NCI-H128 (cell line): Measurements from ENCODE around the gene PLAC8L1.
"Not testable (repeated sequence)": the region's sequence is repeated elsewhere in the genome, so short reads cannot be mapped to it uniquely, and the experiment has no call there.

Experiments used
- DNase-seq: peaks from one replicate; lab custom pipeline; 2025; ENCODE audit not compliant: unreplicated experiment; lab: John Stamatoyannopoulos, UW

Gene PLAC8L1, protein sequence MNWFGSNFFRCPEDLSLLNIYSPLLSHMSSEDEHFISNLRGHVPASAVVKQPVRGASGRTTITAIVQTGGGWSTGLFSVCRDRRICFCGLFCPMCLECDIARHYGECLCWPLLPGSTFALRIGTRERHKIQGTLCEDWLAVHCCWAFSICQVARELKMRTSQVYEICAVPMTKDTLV

DNA sequence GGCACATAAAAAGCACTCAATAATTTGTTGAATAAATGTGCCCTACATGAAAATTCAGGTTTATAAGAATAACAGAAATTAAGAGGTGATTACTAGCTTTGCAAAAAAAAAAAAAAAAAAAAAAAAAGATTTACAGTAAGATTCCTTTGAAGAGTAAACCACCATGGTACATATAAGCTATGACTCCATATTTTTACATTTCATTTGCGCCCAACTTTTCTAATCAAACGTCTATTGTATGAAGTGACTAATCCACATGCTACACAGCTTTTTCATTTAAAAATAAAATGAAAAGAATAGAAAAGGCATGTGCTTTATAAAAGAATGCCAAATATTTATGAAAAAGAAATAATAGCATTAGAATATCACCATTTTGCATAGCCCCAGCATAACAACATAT, at the start of gene PLAC8L1:
Gene PLAC8L1 (minus strand): TSS at position 101 of the 400 bp plus-strand sequence. CDS start 1,266 bp downstream, outside the sequence.
- DNase-seq: no peak

DNA sequence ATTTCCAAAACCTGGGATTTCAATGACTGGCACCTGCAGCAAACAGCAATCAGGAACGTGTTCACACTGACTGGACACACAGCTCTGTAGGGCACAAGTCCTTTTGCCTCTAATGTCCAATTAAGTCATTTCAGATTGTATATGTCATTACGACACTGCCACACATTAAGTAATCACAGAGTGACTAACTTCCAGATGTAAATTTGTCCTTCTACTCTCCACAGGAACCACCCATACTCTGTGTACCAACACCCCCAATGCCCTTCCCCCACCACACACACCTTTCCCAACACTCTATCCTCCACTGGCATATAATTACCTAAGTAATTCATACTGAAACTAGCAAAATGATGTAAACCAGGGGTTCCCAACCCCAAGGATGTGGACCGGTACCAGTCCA, 46.6 kb upstream of the PLAC8L1 start:
- no peak for DNase-seq

DNA sequence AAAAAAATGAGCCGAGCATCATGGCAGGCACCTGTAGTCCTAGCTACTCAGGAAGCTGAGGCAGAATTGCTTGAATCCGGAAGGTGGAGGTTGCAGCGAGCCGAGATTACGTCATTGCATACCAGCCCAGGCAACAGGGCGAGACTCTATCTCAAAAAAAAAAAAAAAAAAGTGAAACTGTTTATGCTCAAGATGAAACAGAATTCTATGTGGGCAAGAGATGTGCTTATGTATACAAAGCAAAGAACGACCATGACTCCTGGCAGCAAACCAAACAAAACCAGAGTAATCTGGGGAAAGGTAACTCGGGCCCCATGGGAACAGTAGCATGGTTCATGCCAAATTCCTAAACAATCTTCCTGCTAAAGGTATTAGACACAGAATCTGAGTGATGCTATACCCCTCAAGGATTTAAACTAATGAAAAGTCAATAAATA, 32.6 kb upstream of the PLAC8L1 start:
- DNase-seq: no peak

DNA sequence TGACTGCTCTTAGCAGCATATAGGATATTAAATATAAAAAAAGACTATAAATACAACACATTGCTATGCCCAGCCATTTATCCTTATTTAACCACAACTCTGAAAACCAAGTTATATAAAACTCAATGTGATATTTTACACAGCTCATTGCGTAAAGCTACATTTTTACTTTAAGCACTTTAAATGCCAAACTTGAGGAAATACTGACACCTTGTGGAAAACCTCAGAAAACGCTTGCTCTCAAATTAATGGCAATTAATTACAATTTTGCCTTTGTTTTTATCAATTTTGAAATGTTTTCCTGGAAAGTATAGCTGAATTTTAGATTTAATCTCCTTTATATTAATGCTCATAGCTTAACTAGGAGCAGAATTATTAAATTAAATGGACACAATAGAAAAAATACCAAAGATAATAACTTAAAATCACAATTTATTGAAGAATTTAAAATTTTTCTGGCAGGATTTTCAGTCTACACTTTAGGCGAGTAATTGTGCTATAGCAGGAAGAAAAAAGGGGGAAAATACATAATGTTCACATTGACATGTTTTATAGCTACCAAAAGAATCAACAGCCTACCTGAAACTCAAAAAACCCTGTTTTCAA, 25.2 kb upstream of the PLAC8L1 start:
- DNase-seq: no peak

DNA sequence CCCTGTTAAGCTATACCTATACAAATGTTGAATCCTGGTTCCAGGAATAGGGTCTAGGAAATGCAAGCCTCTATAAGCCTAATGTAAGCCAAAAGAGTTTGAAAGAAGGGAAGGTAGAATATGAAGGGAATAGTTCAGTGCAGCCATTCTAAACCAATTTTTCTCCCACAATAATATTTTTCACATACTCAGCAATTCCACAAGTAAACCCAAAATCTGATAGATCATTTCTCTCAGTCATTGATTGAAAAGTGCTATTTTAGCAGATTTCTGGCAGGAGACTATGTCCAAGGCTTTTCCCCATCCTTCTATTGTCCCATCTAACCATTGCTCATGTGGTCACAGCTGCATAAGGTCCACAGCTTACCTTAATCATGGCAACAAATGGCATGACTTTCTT, 20.7 kb upstream of the PLAC8L1 start:
- no peak for DNase-seq

DNA sequence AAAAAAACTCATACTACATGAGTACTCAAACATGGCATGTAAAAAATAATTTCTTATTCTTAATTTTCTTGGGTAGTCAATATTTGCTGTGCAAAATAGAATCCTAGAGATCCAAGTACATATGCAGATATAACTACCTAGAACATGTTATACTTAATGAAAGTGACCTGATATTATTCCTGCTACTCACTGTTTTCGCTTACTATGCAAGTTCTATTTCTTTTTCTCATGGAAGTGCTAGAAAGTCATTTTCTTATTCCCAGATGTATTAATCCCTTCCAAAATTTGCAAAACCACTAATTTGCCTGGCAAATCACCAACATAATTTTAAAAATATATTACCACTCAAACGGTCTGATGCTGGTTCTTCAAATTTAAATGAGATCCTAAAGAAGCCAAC, 19.2 kb upstream of the PLAC8L1 start:
- no peak for DNase-seq

DNA sequence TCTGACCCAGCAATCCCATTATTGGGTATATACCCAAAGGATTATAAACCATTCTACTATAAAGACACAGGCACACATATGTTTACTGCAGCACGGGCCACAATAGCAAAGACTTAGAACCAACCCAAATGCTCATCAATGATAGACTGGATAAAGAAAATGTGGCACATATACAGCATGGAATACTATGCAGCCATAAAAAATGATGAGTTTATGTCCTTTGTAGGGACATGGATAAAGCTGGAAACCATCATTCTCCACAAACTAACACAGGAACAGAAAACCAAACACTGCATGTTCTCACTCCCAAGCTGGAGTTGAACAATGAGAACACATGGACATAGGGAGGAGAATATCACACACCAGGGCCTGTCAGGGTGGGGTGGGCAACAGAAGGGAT, 16.1 kb upstream of the PLAC8L1 start:
- not testable (repeated sequence) for DNase-seq

DNA sequence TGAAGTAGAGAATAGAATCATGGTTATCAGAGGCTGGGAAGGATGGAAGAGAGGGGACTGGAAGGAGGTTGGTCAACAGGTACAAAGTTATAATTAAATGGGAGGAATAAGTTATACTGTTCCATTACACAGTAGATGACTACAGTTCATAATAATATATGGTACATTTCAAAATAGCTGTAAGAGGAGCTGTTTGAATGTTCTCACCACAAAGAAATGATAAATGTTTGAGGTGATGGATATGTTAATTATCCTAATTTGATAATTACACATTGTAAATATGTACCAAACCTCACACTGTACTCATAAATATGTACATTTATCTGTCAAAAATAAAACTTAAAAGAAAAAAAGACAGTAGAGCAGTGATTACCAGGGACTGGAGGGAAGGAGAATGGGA, 12.9 kb upstream of the PLAC8L1 start:
- DNase-seq: no peak

DNA sequence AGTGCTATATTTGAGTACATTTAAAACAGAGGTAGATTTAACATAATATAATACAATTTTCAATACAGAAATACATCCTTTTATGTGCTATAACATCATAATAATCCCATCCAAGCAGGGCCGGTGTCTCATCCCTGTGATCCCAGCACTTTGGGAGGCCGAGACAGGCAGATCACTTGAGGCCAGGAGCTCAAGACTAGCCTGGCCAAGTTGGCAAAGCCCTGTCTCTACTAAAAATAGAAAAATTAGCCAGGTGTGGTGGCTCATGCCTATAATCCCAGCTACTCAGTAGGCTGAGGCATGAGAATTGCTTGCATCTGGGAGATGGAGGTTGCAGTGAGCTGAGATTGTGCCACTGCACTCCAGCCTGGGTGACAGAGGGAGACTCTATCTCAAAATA, 11.8 kb upstream of the PLAC8L1 start:
- DNase-seq: not testable (repeated sequence)

DNA sequence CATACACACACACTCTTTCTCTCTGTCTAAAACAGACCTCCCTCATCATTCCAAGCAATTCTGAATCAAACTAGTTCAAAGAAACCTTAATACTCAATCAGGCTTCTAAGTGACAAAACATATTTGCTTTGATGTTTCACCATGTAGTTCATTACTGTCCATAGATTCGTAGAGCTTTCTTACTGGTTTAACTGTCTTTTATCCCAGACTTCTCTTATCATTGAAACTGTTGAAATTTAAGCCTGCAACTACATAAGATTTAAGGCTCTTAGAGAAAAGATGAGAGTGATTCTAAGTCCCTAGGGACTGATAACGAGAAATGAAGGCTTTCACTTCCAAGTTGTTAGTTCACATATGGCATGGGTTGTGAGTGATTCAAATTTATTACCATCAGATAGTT, 11.0 kb upstream of the PLAC8L1 start:
- no peak for DNase-seq

DNA sequence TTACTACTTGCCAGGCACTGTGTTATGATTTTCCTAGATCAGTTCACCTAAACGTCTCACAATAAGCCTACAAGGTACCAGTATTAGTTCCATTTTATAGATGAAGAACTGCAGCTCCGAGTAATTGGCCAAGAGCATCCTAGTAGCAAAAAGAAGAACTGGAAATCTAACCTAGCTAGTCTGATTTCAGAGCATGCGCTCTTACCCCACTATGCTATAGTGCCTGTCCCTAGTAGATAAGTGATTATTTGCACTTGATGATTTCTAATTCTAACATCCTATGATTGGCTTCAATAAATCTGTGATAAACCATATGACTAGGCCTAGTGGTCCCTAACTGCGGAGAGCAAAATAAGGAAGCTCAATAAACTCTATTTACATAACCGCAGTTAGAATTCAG, 7.1 kb upstream of the PLAC8L1 start:
- no peak for DNase-seq

DNA sequence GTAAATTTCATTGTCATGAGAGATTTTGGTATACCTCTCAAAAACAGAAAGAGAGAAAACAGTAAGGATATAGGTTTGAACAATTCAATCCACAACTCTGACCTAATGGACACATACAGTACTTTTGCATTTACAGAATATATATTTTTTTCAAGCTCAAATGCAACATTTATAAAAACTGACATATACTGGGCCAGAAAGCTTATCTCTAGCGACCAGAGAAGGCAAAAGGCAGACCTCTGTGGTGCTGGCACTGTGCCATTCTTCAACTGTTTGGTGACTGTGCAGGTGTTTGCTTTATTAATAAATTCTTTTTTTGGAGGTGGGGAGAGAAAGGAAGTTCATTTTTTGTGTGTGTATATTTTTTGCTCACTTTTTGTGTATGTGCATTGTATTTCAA, 6.0 kb upstream of the PLAC8L1 start:
- DNase-seq: no peak

DNA sequence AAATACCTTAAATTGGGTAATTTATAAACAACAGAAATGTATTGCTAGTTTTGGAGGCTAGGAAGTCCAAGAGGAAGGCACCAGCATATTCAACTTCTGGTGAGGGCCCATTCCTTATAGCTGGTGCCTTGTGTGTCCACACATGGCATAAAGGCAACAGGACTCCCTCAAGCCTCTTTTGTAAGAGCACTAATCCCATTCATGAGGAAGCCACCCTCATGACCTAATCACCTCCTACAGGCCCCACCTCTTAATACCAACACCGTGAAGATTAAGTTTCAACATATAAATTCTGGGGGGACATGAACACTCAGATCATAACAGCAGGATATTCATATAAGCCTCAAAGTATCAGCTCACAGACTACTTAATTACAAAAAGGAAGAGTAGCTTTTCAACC, 4.0 kb upstream of the PLAC8L1 start:
- no peak for DNase-seq

DNA sequence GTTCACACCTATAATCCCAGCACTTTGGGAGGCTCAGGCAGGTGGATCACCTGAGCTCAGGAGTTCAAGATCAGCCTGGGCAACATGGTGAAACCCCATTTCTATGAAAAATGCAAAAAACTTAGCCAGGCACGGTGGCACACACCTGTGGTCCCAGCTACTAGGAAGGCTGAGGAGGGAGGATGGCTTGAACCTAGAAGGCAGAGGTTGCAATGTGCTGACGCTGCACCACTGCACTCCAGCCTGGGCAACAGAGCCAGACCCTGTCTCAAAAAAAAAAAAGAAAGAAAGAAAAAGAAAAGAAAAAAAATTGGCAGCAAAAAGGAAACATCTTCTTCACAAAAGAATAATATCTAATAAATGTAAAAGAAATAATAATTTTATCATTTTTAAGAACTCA, 3.5 kb upstream of the PLAC8L1 start:
- not testable (repeated sequence) for DNase-seq

DNA sequence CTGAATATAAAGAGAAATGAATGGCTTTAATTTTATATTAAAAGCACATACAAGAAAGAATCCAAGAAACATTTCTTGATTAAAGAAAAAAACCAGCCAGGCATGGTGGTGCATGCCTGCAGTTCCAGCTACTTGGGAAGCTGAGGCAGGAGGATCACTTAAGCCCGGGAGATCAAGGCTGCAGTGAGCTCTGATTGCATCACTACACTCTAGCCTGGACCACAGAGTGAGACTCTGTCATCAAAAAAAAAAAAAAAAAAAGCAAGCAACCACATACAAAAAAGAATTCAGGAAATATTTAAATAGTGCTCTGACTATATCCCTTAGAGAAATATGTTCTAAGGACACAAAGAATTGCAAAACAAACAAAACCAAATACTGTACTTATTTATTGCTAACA, 2.5 kb upstream of the PLAC8L1 start:
- DNase-seq: no peak

DNA sequence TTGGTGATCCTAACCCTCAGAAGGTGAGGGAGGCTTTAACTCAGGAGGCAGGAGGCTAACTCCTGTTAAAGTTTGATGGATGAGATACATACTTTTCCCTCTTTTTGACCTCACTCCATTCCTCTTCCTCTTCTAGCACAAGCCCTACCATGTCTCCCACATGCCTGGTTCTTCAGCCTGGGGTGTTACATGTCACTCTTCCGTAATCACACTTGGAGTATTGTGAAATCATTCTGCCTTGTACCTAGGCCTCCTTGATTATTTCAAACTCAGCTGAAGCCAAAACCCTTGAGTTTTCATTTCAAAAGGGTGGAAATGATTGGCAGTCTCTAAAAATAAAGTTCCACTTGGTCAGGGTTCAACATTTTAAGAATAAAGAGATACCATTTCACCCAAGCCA, 1.8 kb downstream of the PLAC8L1 start:
- no peak for DNase-seq

DNA sequence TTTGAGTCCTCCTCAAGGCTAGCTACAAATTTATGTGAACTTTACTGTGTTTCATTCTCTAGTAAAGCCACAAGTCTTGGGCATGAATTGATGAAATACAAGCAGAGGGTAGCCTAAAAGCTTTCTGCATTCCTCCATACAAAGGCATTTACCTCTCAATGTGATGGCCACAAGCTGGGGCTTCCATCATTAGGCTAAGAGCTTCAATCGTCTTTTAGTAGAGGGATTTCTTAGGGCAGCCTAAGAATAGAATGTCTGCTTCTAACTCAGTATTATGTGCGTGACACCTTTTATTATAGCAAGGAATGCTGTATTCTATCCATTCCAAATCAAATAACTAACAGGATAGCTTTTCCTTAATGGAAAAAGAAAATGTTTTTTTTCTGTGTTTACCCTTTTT, 3.7 kb downstream of the PLAC8L1 start:
- DNase-seq: no peak

DNA sequence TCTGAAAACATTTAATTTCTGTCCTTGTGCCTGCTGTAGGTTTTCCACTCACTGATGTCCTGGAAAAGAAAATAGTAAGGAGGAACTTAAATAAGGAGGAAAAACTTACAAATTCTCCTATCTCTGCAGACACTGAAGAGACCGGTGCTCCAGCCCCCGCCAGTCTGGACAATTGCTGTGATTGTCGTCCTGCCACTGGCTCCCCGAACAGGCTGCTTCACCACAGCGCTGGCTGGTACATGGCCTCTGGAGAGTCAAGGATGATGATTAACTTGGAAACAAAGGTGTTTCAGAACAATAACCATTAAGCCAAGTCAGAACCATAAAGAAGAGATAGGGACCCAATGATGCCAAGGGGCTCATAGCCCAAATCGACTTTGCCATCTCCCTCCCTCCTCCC, 7.3 kb downstream of the PLAC8L1 start:
- DNase-seq: no peak

DNA sequence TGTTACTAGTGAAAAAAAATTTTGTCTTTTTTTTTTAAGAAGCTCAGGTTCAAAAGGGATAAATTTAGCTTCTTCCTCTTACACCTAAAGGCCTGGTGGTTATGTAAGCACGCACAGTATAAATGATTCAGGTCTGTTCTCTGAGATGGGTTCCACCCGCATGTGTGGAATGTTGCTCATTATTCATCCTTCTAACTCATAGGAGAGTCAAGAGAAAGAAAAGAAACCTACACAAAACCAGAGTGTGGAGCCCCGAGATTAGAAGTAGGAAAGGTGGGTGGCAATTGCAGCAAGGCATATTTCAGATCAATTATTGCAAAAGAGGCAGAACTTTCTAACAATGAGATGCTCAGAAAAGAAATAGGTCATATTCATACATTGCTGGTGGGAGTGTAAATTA, 13.5 kb downstream of the PLAC8L1 start:
- no peak for DNase-seq

DNA sequence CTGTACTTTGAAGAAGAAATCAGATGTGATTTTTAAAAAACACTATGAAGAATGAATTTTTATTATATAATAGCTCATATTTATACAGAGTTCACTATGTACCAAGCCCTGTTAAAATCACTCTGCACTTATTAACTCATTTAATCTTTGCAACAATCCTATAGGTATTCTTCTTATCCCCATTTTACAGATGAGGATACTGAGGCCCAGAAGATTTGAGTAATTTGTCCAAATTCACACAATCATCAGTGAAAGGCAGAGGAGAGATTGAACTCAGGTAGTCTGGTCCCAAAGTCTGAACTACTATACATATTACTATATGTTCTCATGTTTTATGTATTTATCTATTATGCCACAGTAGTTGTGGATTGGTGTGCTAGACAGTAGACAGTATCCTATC, 16.1 kb downstream of the PLAC8L1 start:
- no peak for DNase-seq

DNA sequence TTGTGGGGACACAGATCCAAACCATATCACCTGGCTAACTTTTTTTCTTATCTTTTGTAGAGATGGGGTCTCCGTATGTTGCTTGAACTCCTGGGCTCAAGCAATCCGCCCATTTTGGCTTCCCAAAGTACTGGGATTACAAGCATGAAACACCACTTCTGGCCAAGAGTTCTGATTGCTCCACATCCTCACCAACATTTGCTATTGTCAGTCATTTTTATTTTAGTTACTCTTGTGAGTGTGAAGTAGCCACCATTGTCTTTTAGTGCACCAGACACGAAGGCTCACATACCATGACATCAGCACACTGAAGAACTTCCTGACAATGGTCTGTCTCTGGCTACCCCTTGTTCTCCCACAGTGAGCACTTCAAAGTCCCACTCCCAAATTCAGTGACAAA, 17.3 kb downstream of the PLAC8L1 start:
- DNase-seq: no peak

DNA sequence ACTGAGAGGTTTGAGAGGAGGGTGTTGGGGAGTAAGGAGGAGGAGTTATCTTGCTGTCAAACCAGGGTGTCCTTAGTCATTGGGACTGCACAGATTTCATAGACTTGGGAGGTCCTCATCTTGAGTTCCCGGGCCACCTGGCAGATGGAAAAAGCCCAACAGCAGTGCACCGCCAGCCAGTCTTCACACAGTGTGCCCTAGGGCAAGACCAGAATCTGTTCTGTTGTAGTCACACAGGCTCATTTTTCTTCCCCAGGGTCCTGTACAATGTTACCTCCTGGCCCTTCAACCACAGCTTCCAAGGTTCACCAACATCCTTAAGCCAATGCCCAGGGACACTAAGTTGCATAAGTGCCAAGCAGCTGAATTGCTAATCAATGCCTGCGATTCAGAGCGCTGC, 21.0 kb downstream of the PLAC8L1 start:
- no peak for DNase-seq

DNA sequence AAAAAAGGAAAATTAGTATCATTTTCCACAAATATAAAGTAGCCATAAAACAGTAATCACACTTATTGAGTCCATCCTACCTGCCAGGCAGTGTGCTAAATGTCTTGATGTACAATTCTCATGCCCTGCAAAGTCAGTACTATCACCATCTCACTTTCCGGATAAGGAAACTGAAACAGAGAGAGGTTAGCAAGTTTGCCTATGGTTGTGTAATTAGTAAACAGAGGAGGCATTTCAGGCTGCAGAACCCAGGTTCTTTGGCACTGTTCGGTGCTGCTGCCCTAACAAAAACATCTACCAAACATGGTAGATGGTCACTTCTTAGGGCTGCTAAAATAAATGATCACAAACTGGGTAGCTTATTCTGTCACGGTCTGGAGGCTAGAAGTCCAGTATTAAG, 22.6 kb downstream of the PLAC8L1 start:
- no peak for DNase-seq
